Medulla oblongata (tissue), 1 donor: ENCODE data around the gene KLHL36.
A peak's percentile ranks its signal among the peaks of the same experiment; 100 is the strongest.
"Not testable (repeated sequence)": the region's sequence is repeated elsewhere in the genome, so short reads cannot be mapped to it uniquely, and the experiment has no call there.

ENCODE experiments used
- DNase-seq: peaks from one replicate; pipeline ENCODE4 v3.0.0-alpha.2; 2015; ENCODE audit errors: extremely low spot score

KLHL36 gene

DNA sequence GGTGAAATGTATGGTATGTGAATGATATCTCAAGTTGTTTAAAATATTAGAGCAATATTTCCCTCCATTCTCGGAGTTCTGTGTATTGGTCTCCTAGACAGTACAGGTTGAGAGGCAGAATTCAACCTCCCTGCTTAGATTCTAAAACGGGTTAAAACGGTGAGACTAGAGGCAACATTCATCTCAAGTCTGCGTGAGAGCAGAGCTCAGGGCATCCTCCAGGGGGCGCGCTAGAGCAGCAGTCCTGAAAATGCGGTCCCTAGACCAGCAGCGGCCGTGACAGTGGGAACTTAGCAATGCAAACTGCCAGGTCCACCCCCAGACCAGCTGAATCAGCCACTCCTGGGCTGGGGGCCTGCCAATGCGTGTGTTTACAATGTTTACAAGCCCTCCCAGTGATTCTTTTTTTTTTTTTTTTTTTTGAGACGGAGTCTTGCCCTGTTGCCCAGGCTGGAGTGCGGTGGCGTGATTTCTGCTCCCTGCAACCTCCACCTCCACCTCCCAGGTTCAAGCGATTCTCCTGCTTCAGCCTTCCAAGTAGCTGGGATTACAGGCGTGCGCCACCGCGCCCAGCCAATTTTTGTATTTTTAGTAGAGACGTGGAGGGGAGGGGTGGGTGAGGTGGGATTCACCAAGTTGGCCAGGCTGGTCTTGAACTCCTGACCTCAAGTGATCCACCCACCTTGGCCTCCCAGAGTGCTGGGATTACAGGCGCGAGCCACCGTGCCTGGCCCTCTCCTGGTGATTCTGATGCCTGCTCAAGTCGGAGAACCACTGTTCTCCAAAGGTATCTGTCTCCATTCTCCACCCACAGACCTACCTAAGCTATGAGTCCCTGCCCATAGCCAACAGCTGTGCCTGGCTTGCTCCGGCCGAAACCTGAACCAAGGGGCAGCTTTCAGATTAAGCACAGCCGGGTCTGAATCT lies 24.2 kb downstream of the KLHL36 start:
- DNase-seq = peak; percentile 75

- DNase-seq = no peak
Measured at GRCh38 chr16:84673203-84673535, 24.9 kb downstream of the KLHL36 start.

GRCh38 chr16:84673561-84673960 lies 25.2 kb downstream of the KLHL36 start:
- no peak for DNase-seq

GRCh38 chr16:84675423-84675822 lies 27.1 kb downstream of the KLHL36 start:
- DNase-seq = no peak

GRCh38 chr16:84675884-84676283 lies 27.6 kb downstream of the KLHL36 start:
- no peak for DNase-seq

DNA sequence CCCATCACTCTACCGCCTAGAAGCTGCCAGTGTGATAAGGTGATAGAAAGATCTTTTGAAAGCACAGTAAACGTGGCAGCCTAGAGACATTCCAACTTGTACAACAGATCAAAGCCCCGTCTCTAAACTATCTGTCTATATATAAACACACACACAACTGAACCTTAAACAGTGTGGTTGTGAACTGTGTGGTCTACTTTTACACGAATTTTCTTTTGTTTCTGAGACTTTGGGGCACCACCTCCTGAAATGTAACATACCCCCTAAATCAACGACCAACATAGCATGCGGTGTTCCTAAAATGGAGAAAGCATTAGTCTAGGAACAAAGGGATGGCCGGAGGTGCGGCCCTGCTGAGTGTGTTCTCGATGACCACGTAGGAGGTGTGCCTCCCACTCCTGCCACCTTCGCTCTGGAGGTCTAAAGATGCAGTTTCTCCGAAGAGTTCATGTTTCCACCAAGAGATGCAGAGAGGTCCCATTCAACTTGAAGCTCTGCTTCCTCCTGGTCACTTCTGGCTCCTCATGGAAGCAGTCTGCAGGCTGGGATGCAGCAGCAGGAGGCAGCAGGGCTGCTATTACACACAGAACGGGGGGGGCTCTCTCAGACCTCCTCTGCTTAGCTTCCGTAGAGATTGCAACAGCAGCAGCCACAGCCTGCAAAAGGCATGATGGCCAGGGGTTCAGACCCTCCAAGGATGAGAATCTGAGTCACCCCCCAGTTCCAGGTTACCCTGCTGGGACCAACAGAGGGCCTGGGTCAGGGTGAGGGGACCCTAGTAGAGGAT lies 28.9 kb downstream of the KLHL36 start:
- DNase-seq = no peak

GRCh38 chr16:84677849-84678248 lies 29.5 kb downstream of the KLHL36 start:
- DNase-seq = no peak

GRCh38 chr16:84678541-84678940 lies 30.2 kb downstream of the KLHL36 start:
- DNase-seq = no peak

DNA sequence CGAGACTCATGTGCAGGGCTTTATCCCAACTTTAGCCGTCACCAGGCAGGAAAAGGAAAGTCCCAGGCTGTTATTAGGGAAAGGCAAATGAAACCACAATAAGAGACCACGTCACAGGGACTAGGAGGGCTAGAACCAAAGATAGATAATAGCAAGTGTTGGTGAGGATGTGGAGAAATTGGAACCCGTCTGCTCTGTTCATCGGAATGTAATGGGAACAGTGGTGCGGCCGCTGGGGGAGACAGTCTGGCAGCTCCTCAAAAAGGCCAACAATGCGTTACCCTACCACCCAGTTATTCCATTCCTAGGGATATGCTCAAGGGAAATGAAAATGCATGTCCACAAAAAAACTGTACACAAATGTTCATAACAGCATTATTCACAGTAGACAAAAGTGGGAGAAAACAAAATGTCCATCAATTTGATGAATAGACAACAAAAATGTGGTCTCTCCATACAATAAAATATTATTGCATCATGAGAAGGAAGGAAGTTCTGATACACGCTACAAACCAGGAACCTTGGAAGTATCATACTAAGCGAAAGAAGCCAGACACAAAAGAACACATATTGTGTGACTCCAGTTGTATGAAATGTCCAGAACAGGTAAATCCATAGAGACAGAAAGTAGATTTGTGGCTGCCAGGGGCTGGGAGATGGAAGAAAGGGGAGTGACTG lies 32.0 kb downstream of the KLHL36 start:
- no peak for DNase-seq

GRCh38 chr16:84680843-84681629 lies 32.7 kb downstream of the KLHL36 start:
- DNase-seq = no peak

DNA sequence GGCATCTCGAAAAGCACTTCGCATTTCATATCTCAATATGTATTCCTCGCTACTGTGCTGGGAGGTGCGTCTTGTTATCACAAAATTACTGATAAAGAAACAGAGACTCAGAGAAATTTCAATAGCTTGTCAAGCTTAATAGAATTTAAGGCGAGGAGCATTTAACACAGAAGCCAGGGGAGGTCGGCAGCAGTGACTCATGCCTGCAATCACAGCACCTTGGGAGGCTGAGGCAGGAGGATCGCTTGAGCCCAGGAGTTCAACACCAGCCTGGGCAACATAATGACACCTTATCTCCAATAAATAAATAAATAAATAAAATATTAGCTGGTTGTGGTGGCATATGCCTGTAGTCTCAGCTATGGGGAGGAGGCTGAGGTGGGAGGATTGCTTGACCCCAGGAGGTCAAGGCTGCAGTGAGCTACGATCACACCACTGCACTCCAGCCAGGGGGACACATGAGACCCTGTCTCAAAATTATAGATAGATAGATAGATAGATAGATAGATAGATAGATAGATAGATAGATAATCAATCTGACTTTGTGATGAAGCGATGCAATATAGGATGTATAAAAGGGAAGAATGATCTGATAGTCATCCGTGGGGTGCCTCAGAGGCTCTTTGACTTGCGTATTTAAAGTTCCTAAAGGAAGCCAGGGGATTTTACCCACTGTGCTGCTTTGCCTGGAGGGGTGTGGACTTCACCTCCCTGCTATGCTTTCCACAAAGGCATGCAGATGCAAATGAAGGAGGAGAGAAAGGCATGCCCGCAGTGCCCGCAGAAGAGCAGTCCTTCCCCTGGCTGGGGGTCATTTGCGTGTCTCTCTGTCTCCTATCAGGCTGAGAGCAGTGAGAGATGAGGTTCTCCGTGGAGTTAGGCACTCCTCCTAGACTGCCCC lies 35.6 kb downstream of the KLHL36 start:
- no peak for DNase-seq

DNA sequence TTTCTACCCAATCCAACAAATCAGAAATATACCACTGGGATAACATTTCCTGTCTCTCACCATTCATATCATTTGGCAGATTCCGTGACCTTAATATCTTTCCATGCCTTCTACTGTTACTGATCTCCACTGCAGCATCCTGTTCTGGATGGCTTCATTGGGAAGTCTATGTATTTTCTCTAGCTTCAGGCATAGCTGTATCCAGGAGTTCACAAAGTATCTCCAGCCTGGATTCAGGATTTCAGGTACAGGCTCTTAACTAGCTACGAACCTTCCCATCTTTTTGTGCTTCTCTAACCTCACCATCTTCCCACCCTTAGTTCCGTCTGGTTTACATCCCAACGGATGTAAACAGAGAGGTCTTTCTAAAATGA lies 36.3 kb downstream of the KLHL36 start:
- DNase-seq = no peak

DNA sequence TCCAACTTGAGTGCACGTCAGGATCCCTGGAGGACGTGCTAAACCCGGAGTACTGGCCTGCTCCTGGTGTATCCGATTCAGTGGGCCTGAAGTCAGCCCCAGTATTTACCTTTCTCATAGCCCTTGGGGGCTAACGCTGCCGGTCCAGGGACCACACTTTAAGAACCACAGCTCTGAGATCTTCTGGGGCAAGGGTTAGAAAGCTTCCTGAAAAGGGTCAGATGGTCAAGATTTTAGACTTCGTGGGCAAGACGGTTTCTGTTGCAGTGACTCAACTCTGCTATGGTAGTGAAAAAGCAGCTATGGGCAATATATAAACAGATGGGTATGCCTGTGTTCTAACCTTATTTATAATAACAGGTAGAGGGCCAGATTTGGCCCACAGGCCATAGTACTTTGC lies 36.9 kb downstream of the KLHL36 start:
- no peak for DNase-seq

GRCh38 chr16:84686707-84687298 lies 38.5 kb downstream of the KLHL36 start:
- no peak for DNase-seq

DNA sequence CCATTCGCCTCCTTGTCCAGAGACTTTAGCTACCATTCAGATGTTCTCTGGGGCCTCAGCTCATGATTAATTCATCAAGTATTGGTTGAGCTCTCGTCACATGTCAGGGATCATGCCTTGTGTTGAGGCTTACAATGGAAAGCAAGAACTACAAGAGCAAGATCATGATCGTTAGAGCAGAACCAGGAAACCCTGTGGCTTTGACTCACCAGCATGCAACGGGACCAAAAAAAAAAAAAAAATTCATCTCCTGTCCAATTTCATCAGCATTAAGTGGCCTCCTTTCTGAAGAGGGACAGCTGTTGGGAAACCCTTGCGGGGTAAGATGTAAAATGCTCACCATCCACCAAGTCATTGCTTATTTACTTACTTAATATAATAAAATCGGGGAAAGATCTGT lies 39.4 kb downstream of the KLHL36 start:
- DNase-seq = no peak

- DNase-seq = not testable (repeated sequence)
Measured at GRCh38 chr16:84688163-84688562, 39.9 kb downstream of the KLHL36 start.

GRCh38 chr16:84689111-84689510 lies 40.8 kb downstream of the KLHL36 start:
- DNase-seq = no peak

DNA sequence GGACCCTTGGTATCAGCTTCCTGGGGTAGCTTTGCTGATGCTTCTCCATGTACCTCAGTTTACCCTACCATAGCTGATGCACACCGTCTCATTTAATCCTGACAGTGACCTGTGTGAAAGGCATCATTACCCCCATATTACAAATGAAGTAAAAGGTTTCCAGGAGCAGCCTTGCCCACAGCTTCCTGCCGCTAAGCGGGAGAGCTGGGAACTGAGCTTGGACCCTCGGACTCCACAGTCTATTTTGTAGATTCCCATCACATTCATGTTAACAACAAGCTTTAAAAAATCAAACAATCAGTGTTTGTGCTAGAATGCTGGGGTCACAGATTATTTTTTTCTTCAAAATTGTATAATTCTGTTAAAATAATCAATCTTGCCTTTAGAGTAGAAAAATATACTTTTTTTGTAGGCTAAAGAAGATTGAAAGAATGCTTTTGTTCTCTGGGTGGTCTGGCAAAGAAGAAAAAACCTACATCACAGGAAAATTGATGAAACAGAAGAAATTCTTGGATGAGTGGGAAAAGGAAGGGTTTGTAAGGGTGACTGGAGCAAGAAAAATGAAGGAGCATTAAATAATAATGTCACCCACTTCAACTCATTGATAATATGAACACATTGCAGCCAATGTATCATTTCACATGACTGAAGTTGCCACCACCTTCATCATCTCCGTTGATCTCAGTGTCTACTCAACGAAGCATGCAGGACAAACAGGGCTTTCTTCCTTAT lies 41.9 kb downstream of the KLHL36 start:
- no peak for DNase-seq

DNA sequence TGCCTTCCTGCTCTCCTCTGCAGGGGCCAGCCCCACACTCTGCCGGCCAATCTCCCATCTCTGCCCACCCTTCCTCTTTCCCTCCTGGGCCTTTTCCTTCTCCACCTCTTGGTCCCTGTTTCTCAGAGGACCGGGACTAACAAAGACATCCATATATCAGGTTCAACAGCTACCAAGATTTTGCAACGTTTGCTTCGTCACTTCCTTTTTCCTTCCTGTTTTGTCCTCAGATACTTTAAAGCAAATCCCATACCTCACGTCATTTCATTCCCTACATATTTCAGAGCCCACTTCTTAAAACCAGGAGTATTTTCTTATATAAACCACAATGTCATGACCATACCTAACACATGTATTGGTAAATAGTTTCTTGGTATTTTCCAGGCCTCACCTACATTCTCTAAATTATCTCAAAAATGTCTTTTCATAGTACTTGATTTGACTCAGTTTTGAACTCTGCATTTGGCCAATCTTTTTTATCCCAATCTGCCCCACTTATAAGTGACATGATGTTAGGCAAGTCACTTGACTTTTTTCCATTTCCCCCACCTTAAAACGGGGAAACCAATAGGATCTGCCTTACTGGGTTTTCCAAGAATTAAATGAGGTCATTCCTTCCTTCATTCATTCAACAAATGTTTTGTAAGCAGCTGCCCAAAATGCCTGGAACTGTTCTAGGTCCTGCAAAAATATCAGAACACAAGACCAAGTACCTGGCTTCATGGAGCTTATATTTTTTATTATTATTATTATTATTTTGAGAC lies 44.3 kb downstream of the KLHL36 start:
- no peak for DNase-seq
